GM19397 (cell line): ENCODE measurements around the gene TRAK1.

Experiments
- ATAC-seq: cut with Tn5 transposase; IDR thresholded peaks from one replicate; pipeline ENCODE4 v1.9.1; 2021; ENCODE audit warnings: mild to moderate bottlenecking, moderate library complexity; ENCODE audit not compliant: unreplicated experiment

The TRAK1 gene

DNA sequence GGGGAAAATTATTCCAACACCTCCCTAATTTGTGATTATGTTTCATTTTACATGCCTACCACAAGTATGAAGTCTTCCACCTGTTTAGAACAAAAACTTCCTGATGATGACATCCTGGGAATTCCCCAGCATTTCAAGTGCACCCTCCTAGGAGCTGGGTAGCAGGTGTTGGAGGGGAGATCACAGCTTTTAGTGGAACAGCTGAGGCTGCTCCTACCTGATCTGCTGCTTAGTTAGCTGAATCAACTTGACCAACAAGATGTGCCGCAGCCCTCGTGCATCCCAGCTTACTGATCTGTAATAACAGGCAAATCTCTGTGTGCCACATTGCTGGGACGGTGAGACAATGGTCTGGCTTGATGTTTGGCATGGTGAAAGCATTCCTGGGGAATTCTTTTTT is 29.7 kb downstream of the TRAK1 start:
- no peak for ATAC-seq

- ATAC-seq = no peak
Measured at GRCh38 chr3:42122261-42123011, 31.3 kb downstream of the TRAK1 start.

DNA sequence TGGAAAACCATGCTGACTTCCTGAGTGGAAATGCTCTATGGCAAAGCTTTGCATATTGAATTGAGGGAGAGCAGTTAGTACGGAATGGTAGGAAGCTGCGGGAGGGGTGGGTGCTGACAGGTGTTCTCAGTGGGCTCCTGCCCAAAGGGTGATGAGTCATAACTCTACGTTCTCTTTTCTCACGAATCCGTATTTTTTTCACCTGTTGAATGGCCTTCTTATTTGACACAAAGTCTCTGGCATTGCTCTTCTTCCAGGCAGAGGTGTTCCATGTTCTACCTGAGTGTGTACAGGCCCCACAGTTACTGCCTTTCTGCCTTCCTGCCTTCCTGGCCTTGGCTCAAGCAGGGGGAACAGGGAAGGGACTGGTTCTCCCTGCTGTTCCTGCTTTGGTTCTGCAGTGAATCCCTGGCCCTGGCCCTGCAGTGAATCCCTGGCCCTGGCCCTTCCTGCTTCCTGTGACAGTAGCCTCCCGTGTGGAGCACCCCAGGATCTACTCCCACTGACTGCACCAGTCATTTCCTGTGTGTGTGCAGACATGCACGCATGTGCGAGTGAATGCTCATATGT is 31.9 kb downstream of the TRAK1 start:
- ATAC-seq = no peak

- ATAC-seq = no peak
Measured at GRCh38 chr3:42123824-42124658, 32.9 kb downstream of the TRAK1 start.

DNA sequence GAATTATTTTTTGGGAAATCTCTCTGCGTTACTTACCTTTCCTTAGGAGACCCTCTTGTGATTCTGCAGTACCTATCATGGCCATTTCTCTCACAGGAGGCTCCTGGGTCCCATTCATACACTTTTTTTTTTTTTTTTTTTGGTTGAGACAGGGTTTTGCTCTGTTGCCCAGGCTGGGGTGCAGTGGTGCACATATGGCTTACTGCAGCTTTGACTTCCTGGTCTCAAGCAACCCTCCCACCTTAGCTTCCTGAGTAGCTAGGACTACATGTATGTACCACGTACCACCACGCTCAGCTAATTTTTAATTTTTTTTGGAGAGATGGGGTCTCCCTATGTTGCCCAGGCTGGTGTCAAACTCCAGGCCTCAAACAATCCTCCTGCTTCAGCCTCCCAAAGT is 36.1 kb downstream of the TRAK1 start:
- ATAC-seq = peak; percentile 48

GRCh38 chr3:42128526-42128925 is 37.4 kb downstream of the TRAK1 start:
- no peak for ATAC-seq

DNA sequence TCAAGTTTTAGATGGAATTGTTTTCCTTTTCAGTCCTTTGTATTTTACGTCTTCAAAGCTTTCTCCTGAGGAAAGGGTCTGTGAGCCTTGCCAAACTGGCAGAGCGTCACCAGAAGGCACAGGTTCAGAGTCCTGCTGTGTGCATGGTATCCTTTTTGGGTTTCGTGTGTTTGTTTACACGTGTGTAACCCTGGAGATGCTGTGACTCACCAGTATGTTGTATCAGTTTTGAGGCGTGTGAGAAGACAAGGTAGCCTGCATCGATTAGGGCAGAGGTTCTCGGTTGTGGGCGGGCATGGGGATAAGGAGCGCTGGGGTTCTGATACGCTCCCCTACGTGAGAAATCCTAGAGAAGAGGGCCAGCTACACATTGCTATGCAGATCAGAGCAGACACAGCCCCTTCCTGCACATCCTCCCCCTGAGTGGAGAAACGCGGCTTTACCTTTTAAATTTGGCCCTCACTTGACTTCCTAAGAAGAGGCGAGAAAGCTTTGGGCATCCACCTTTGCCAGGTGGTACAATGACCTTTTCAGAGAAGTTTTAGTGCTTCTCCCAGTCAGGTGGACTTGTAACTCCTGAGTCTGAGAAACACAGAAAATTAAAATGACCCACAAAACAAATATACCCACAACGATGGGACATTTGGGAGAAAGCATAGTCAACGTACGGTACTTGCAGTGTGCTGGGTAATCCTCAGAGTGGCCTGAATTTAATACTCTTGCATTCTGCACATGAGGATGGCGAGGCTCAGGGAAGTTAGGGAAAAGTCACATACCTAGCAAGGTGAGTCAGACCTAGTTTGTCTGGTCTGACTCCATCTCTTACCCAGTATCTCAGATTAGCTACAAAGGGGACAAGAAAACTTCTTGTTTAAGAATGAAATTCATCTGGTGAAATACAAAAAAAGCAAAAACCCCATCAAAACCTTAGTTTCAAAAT is 38.1 kb downstream of the TRAK1 start:
- ATAC-seq = no peak

GRCh38 chr3:42130007-42130328 is 38.8 kb downstream of the TRAK1 start:
- no peak for ATAC-seq

DNA sequence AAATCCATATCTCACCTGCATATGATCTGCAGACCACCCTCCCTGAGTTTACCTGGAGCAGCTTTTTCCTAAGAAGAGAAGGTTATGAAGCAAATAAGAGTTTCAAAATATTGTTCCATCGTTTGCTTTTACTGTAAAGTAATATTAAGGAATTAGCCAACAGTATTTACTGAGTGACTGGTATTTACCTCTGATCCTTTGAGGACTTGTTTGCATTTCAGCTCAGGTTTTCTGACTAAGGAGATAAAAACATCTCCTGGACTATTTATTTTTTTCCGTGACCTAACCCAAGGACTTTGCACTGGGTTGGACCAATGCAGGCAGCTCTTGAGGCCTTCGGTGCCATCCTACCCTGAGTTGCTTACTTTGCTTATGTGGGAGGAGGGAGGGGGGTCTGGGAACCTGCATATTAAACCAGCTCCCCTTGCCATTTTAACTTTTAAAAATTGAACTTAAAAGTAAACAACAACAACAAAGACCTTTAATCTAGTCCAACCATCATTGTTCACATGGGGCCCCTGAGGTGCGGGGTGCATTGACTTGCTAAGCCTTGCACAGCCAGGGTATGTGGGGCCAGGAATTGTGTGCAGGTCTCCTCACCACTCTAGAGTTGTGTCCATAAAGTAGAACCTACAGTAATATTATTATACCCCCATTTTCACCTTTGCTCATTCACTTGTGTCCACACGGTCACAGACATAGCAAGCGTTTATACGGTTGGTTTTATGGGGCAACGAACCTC is 39.3 kb downstream of the TRAK1 start:
- no peak for ATAC-seq

- ATAC-seq = no peak
Measured at GRCh38 chr3:42133500-42134298, 42.5 kb downstream of the TRAK1 start.

GRCh38 chr3:42134867-42135464 is 43.8 kb downstream of the TRAK1 start:
- ATAC-seq = no peak

DNA sequence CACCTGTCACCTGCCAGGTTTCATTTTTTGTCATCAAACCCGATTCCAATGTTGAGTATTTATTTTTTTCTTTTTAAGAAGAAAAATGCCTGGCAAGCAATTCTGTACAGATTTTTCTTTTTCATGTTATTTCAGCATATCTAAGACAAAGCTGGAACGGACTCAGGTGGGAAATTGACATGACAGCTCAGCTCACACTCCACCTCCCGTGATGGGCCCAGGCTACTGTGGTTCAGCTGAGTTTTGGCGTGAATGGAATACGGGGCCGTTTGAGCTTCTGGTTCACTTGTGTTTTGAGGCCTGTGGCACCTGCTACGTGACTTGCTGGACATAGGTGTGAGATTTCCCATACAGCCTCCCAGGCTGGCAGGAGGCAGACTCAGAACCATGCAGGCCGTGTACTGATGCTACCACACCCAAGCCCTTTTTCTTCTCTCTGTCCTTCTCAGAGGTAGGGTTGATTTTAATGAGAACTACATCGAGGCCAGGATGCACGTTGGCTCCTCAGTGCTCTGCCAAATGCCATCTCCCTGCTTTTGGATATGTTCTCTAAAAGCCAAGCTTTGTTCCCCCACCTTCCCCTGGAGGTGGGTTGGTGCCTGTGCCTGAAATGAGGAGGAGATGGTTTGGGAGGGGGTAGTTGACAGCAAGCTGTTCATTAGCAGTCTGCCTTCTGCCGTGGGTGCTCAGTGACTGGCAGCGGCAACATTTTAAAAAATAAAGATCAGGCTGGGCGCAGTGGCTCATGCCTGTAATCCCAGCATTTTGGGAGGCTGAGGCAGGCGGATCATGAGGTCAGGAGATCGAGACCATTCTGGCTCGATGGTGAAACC is 48.7 kb downstream of the TRAK1 start:
- ATAC-seq = no peak

GRCh38 chr3:42140665-42141203 is 49.6 kb downstream of the TRAK1 start:
- ATAC-seq = no peak

- no peak for ATAC-seq
Measured at GRCh38 chr3:42143440-42143839, 52.3 kb downstream of the TRAK1 start.

DNA sequence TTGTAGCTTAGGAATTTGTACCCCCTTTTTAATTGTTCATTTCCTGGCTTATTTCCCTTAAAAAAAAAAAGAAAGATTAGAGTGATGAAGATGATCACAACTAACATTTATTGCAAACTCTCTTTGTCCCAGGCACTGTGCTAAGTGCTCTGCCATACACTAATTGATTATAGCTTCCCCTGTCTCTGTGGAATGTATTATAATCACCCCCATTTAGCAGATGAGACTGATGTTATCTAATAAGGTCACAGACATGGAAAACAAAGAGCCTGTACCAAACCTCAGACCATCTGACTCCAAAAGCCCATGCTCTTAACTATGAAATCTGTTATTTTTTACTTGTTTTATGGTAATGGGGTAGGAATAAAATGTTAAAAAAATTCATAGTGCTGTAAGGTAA is 53.1 kb downstream of the TRAK1 start:
- ATAC-seq = no peak

DNA sequence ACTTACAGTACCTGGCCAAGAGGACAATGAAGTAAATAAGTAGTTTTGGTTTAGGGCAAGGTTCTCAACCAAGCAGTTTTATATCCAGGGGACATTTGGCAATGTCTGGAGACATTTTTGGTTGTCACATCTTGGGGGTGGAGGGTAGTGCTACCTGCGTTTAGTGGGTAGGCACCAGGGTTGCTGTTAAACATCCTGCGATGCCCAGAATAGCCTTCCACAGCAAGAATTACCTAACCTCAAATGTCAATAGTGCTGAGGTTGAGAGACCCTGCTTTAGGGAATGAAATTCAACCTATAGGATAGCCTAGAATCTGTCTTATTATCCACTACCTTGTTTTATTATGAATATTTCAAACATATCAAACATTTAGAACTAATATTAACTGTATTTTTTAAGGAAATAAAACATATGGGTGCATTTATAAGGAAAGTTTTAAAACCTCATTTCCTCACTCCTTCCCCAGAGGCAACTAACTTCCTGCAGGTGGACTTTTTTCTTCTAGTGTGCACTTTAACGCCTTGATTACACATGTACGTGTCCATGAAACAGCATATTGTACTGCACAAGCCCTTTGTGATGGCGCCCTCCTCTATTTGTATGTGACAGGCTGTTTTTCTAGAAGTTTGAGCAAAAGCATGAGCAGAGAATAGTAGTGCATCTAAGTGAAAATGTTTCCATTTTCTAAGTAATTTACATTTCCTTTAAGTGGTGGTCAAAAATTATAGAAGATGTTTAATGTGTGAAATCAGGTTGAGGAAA is 57.1 kb downstream of the TRAK1 start:
- ATAC-seq = no peak

GRCh38 chr3:42148982-42149432 is 57.9 kb downstream of the TRAK1 start:
- ATAC-seq = no peak
